ENCODE measurements around the gene AP1M1.

AP1M1 gene

GRCh38 chr19:16185123-16185767, 12.5 kb upstream of the AP1M1 start, which contains the start of gene FAM32A:
TSS of gene FAM32A (plus strand) at chr19:16185410. CDS start at chr19:16185443, 33 bp downstream.
- Histone ChIP-seq H3K4me3 (ENCODE audit: low read depth, low read length) (peak within 1 kb of the TSS; percentile 92), H3K27me3 (ENCODE audit: insufficient read depth, low read length) (no peaks in the 10 kb centered on the region), H3K36me3 (ENCODE audit: insufficient read depth, low read length) (0 out of 2 replicates have a peak, but pooled peaks cover 5% of the 10 kb centered on the region), H3K27ac (ENCODE audit: low read depth, low read length) (peak within 1 kb of the TSS; percentile 31; the same call in 1 of the 2 replicates), H2AFZ (ENCODE audit: low read length, unreplicated experiment) (peak within 1 kb of the TSS; percentile 18), H3K4me1 (ENCODE audit: control insufficient read depth, insufficient read depth, low read length, unreplicated experiment) (peaks cover 6% of the 10 kb centered on the region), H3K79me2 (ENCODE audit: control insufficient read depth, insufficient read depth, low read length, unreplicated experiment) (peaks cover 26% of the 10 kb centered on the region)

DNA sequence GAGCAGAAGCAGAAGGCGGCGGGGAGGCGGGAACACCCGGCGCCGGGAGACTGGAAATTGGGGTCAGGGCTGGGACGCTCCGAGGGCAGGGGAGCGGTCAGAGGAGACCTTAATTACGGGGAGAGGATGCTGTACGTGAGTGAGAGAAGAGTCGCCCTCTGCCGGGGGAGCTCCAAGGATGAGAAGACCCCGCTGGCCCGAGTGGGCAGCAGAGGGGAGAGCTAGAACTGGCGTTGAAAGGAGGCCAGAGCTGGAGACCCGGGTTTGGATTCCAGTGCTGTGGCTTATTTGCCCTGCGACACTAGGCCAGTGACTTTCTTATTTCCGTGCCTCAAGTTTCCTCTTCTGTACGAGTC, 12.0 kb upstream of the AP1M1 start:
- peaks cover 2% of the 10 kb centered on the region for H3K4me1 ChIP-seq (ENCODE audit: control insufficient read depth, insufficient read depth, low read length, unreplicated experiment)
- H2AFZ ChIP-seq (ENCODE audit: low read length, unreplicated experiment), result no peak overlapping the region
- peak overlapping the region; percentile 31; the same call in 1 of the 2 replicates for H3K27ac ChIP-seq (ENCODE audit: low read depth, low read length)
- 0 out of 2 replicates have a peak, but pooled peaks cover 5% of the 10 kb centered on the region for H3K36me3 ChIP-seq (ENCODE audit: insufficient read depth, low read length)
- peaks cover 26% of the 10 kb centered on the region for H3K79me2 ChIP-seq (ENCODE audit: control insufficient read depth, insufficient read depth, low read length, unreplicated experiment)
- H3K4me3 ChIP-seq (ENCODE audit: low read depth, low read length), result peak overlapping the region; percentile 92
- H3K27me3 ChIP-seq (ENCODE audit: insufficient read depth, low read length), result no peaks in the 10 kb centered on the region

DNA sequence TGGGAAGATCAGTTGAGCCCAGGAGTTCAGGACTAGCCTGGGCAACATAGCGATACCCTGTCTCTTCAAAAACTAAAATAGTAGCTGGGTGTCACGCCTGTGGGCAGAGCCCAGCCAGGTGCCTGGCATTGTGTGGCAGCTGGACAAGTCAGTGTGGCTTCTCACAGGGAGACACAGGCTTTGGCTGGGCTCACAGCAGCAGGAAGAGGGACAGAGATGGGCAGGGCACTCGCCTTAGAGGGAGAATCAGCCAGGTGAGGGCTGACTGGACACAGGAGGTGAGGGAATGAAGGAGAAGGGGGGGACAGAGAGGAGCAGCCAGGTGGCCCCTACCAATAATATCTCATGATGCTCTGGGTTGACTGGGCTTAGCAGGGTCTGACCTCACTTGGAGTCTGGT, 9.2 kb upstream of the AP1M1 start:
- no peak overlapping the region for H3K4me3 ChIP-seq (ENCODE audit: low read depth, low read length)
- 0 out of 2 replicates have a peak, but pooled peaks cover 5% of the 10 kb centered on the region for H3K36me3 ChIP-seq (ENCODE audit: insufficient read depth, low read length)
- no peak overlapping the region for H2AFZ ChIP-seq (ENCODE audit: low read length, unreplicated experiment)
- no peak overlapping the region for H3K27ac ChIP-seq (ENCODE audit: low read depth, low read length)
- H3K79me2 ChIP-seq (ENCODE audit: control insufficient read depth, insufficient read depth, low read length, unreplicated experiment), result peaks cover 26% of the 10 kb centered on the region
- H3K4me1 ChIP-seq (ENCODE audit: control insufficient read depth, insufficient read depth, low read length, unreplicated experiment), result no peaks in the 10 kb centered on the region
- no peaks in the 10 kb centered on the region for H3K27me3 ChIP-seq (ENCODE audit: insufficient read depth, low read length)

GRCh38 chr19:16190198-16190597, 7.5 kb upstream of the AP1M1 start:
- H3K4me3 ChIP-seq (ENCODE audit: low read depth, low read length), result no peak overlapping the region
- H3K4me1 ChIP-seq (ENCODE audit: control insufficient read depth, insufficient read depth, low read length, unreplicated experiment), result no peaks in the 10 kb centered on the region
- no peak overlapping the region for H3K27ac ChIP-seq (ENCODE audit: low read depth, low read length)
- peaks cover 26% of the 10 kb centered on the region for H3K79me2 ChIP-seq (ENCODE audit: control insufficient read depth, insufficient read depth, low read length, unreplicated experiment)
- no peak overlapping the region for H2AFZ ChIP-seq (ENCODE audit: low read length, unreplicated experiment)
- H3K36me3 ChIP-seq (ENCODE audit: insufficient read depth, low read length), result 0 out of 2 replicates have a peak, but pooled peaks cover 5% of the 10 kb centered on the region
- no peaks in the 10 kb centered on the region for H3K27me3 ChIP-seq (ENCODE audit: insufficient read depth, low read length)

GRCh38 chr19:16190736-16191135, 7.0 kb upstream of the AP1M1 start:
- H3K36me3 ChIP-seq (ENCODE audit: insufficient read depth, low read length), result 0 out of 2 replicates have a peak, but pooled peaks cover 5% of the 10 kb centered on the region

GRCh38 chr19:16191216-16191908, 6.3 kb upstream of the AP1M1 start:
- no peak overlapping the region for H3K27ac ChIP-seq (ENCODE audit: low read depth, low read length)
- no peak overlapping the region for H3K4me3 ChIP-seq (ENCODE audit: low read depth, low read length)
- 0 out of 2 replicates have a peak, but pooled peaks cover 5% of the 10 kb centered on the region for H3K36me3 ChIP-seq (ENCODE audit: insufficient read depth, low read length)
- no peak overlapping the region for H2AFZ ChIP-seq (ENCODE audit: low read length, unreplicated experiment)
- peaks cover 15% of the 10 kb centered on the region for H3K79me2 ChIP-seq (ENCODE audit: control insufficient read depth, insufficient read depth, low read length, unreplicated experiment)
- no peaks in the 10 kb centered on the region for H3K27me3 ChIP-seq (ENCODE audit: insufficient read depth, low read length)
- H3K4me1 ChIP-seq (ENCODE audit: control insufficient read depth, insufficient read depth, low read length, unreplicated experiment), result peaks cover 7% of the 10 kb centered on the region

More at GRCh38 chr19:16190736-16191135, 7.0 kb upstream of the AP1M1 start:
- H3K4me1 ChIP-seq (ENCODE audit: control insufficient read depth, insufficient read depth, low read length, unreplicated experiment), result peaks cover under 1% of the 10 kb centered on the region
- no peaks in the 10 kb centered on the region for H3K27me3 ChIP-seq (ENCODE audit: insufficient read depth, low read length)
- peaks cover 21% of the 10 kb centered on the region for H3K79me2 ChIP-seq (ENCODE audit: control insufficient read depth, insufficient read depth, low read length, unreplicated experiment)
- H3K27ac ChIP-seq (ENCODE audit: low read depth, low read length), result no peak overlapping the region
- no peak overlapping the region for H2AFZ ChIP-seq (ENCODE audit: low read length, unreplicated experiment)
- H3K4me3 ChIP-seq (ENCODE audit: low read depth, low read length), result no peak overlapping the region

- H3K4me1 ChIP-seq (ENCODE audit: control insufficient read depth, insufficient read depth, low read length, unreplicated experiment), result peaks cover 12% of the 10 kb centered on the region
- no peak overlapping the region for H3K4me3 ChIP-seq (ENCODE audit: low read depth, low read length)
- H2AFZ ChIP-seq (ENCODE audit: low read length, unreplicated experiment), result no peak overlapping the region
- H3K27me3 ChIP-seq (ENCODE audit: insufficient read depth, low read length), result no peaks in the 10 kb centered on the region
- H3K36me3 ChIP-seq (ENCODE audit: insufficient read depth, low read length), result no peaks in the 10 kb centered on the region
- H3K27ac ChIP-seq (ENCODE audit: low read depth, low read length), result no peak overlapping the region
- H3K79me2 ChIP-seq (ENCODE audit: control insufficient read depth, insufficient read depth, low read length, unreplicated experiment), result peaks cover 9% of the 10 kb centered on the region
Observed at GRCh38 chr19:16193466-16193865, 4.2 kb upstream of the AP1M1 start.

- Histone ChIP-seq H3K79me2 (ENCODE audit: control insufficient read depth, insufficient read depth, low read length, unreplicated experiment) (peaks cover 41% of the 10 kb centered on the region), H3K4me3 (ENCODE audit: low read depth, low read length) (peak overlapping the region; percentile 91), H2AFZ (ENCODE audit: low read length, unreplicated experiment) (no peak overlapping the region), H3K4me1 (ENCODE audit: control insufficient read depth, insufficient read depth, low read length, unreplicated experiment) (peaks cover 24% of the 10 kb centered on the region), H3K27ac (ENCODE audit: low read depth, low read length) (peak overlapping the region; percentile 95), H3K36me3 (ENCODE audit: insufficient read depth, low read length) (no peaks in the 10 kb centered on the region), H3K27me3 (ENCODE audit: insufficient read depth, low read length) (no peaks in the 10 kb centered on the region)
Observed at GRCh38 chr19:16197188-16197621, 506 bp upstream of the AP1M1 start.

GRCh38 chr19:16198370-16198651, 600 bp downstream of the AP1M1 start:
- H3K36me3 ChIP-seq (ENCODE audit: insufficient read depth, low read length), result no peaks in the 10 kb centered on the region
- peaks cover 50% of the 10 kb centered on the region for H3K79me2 ChIP-seq (ENCODE audit: control insufficient read depth, insufficient read depth, low read length, unreplicated experiment)
- peaks cover 24% of the 10 kb centered on the region for H3K4me1 ChIP-seq (ENCODE audit: control insufficient read depth, insufficient read depth, low read length, unreplicated experiment)
- H3K27me3 ChIP-seq (ENCODE audit: insufficient read depth, low read length), result no peaks in the 10 kb centered on the region
- H2AFZ ChIP-seq (ENCODE audit: low read length, unreplicated experiment), result peak overlapping the region; percentile 6
- H3K4me3 ChIP-seq (ENCODE audit: low read depth, low read length), result peak overlapping the region; percentile 91
- H3K27ac ChIP-seq (ENCODE audit: low read depth, low read length), result peak overlapping the region; percentile 95

DNA sequence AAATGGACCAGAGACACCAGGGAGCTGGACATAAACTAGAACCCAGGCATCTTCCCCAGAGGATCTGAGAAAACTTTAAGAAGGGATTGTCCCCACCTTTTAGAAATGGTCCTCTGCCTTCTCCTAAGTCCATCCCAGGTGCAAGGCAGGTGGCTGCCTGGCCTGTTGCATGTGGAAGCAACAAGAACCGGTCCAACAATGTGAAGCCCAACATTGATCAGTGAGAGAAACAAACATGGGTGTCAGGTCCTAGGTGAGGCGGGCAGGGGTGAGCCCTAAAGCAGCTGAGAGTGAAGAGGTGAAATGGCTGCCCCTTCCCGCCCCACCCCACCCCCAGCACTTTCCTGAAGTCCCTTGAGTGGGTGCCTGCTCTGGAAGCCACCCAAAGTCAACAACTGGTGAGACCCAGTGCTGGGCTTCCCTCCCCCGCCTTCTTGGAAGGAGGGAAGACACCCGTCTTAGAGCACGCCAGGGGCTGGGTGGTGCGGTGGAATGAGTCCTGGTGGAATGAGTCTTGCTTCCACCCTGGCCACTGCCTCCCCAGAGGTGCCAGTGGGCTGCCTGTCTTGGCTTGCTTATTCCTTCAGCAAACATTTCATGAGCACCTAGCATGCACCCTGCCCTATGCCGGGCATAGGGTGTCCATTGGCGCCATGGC, 1.7 kb downstream of the AP1M1 start:
- Histone ChIP-seq H2AFZ (ENCODE audit: low read length, unreplicated experiment) (no peak overlapping the region), H3K27ac (ENCODE audit: low read depth, low read length) (no peak overlapping the region), H3K4me3 (ENCODE audit: low read depth, low read length) (peak overlapping the region; percentile 91), H3K79me2 (ENCODE audit: control insufficient read depth, insufficient read depth, low read length, unreplicated experiment) (peaks cover 50% of the 10 kb centered on the region), H3K27me3 (ENCODE audit: insufficient read depth, low read length) (no peaks in the 10 kb centered on the region), H3K4me1 (ENCODE audit: control insufficient read depth, insufficient read depth, low read length, unreplicated experiment) (peaks cover 24% of the 10 kb centered on the region), H3K36me3 (ENCODE audit: insufficient read depth, low read length) (no peaks in the 10 kb centered on the region)
